Gastrocnemius medialis (tissue), 4 donors: ENCODE results near the gene SPINK8.

Experiments
- POLR2A ChIP-seq, 2 donors: fragments of 450-650 bp; IDR thresholded peaks; one replicate each; pipeline ENCODE4 v1.6.1; 2017; ENCODE audit warnings: antibody characterized with exemption in 2 of 2, mild to moderate bottlenecking in 2 of 2, moderate library complexity in 2 of 2
- TF ChIP-seq, protein P1 (sequence below), 5 experiments: fragments of 450-650 bp in 3 of 5; fragments of 200-600 bp in 2 of 5; sonication (generic) in 2 of 5; IDR thresholded peaks in 4 of 5; conservative IDR thresholded peaks in 1 of 5; 1 replicate in 4 of 5; 2 replicates in 1 of 5; pipeline ENCODE4 v1.5.1; 2016 to 2019; ENCODE audit warnings: antibody characterized with exemption in 5 of 5, mild to moderate bottlenecking in 3 of 5, moderate library complexity in 3 of 5

DNA sequence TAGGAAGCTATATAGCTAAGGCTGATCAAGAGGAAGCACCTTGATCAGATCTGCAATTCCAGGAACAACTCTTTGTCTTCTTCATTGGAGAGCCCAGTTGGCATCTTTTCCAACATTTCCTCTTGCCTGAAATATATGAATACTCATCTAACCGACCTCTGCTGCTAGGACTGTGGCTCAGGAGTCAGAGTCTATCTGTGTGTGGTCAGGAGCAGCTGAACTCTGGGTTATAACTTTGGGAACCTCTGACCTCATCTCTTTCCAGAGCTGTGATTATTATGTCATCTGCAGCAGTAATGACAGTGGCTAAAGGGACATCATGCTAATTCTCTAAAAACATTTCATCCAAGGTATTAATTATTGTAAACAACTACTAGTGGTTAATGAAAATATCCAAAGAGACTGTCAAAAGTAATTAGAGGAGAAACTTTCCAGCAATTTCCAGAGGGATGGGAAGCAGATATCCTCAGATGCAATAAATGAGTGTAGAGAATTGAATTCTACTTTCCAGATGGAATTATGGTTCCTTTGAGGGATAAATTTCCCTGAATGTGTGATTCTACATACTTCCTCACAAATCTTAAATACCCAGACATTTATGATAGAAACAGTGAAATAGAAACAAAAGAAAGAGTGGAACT lies 11.5 kb upstream of the SPINK8 start:
- TF ChIP-seq, protein P1, sequence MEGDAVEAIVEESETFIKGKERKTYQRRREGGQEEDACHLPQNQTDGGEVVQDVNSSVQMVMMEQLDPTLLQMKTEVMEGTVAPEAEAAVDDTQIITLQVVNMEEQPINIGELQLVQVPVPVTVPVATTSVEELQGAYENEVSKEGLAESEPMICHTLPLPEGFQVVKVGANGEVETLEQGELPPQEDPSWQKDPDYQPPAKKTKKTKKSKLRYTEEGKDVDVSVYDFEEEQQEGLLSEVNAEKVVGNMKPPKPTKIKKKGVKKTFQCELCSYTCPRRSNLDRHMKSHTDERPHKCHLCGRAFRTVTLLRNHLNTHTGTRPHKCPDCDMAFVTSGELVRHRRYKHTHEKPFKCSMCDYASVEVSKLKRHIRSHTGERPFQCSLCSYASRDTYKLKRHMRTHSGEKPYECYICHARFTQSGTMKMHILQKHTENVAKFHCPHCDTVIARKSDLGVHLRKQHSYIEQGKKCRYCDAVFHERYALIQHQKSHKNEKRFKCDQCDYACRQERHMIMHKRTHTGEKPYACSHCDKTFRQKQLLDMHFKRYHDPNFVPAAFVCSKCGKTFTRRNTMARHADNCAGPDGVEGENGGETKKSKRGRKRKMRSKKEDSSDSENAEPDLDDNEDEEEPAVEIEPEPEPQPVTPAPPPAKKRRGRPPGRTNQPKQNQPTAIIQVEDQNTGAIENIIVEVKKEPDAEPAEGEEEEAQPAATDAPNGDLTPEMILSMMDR (IDR thresholded peaks at IDR 0.05 in 4 of 5, conservative IDR thresholded peaks at IDR 0.05 in 1 of 5), result no peak
- TF ChIP-seq POLR2A (IDR thresholded peaks at IDR 0.05), result no peak
